Endothelial cell of umbilical vein (primary cell): ENCODE measurements around the gene FAM200C. TPM values are rescaled to one million over a fixed set of nuclear protein-coding genes. Genes with fewer than 3 reads are reported as not detected.

Experiments
- BruUV-seq: library from RNA; stranded (reverse); fragments of 400-500 nt; replicated peaks from 2 replicates; lab custom pipeline; 2021; lab: Mats Ljungman, UMichigan
- CTCF ChIA-PET: fragments of 300-600, 350-600 bp; sonication (Branson Sonifier 250); formaldehyde crosslinking; loops from one replicate; lab custom pipeline; 2021; ENCODE audit warnings: antibody characterized with exemption, inconsistent platforms; lab: Charles Lee
- POLR2A ChIA-PET: fragments of 300-600, 350-600 bp; sonication (Branson Sonifier 250); formaldehyde crosslinking; loops from one replicate; lab custom pipeline; 2021; ENCODE audit warnings: antibody characterized with exemption, inconsistent platforms; lab: Charles Lee
- DNase-seq: peaks from one replicate; pipeline ENCODE4 v3.0.0-alpha.2; 2011; ENCODE audit warnings: low read depth, low spot score
- FAIRE-seq: peaks from 2 replicates; lab custom pipeline; 2011; peaks lifted over from hg19 to GRCh38; lab: Jason Lieb, UNC
- H2AFZ ChIP-seq: 2 replicates; pipeline ENCODE4 v1.6.0; 2012; ENCODE audit warnings: low read depth, low read length, control low read depth, inconsistent platforms
- H3K27ac ChIP-seq: 2 replicates; pipeline ENCODE4 v1.5.1; 2011; ENCODE audit warnings: low read depth, mild to moderate bottlenecking, control low read depth, low read length, moderate library complexity; ENCODE audit not compliant: insufficient read depth
- H3K27me3 ChIP-seq, 2 experiments: 2 replicates each; pipeline versions ENCODE4 v1.6.0 to v1.6.1; 2011; ENCODE audit warnings: low read length in 2 of 2, mixed read lengths in 1 of 2; ENCODE audit not compliant: control insufficient read depth in 2 of 2, insufficient read depth in 2 of 2
- H3K36me3 ChIP-seq, 2 experiments: 2 replicates in 1 of 2; 3 replicates in 1 of 2; pipeline ENCODE4 v1.5.1; 2011; ENCODE audit warnings: low read length in 2 of 2, mild to moderate bottlenecking in 1 of 2, moderate library complexity in 1 of 2; ENCODE audit not compliant: control insufficient read depth in 2 of 2, insufficient read depth in 2 of 2; ENCODE audit errors: extremely low read depth in 1 of 2
- H3K4me1 ChIP-seq: 3 replicates; pipeline ENCODE4 v1.5.1; 2011; ENCODE audit warnings: mild to moderate bottlenecking, low read length; ENCODE audit not compliant: control insufficient read depth, insufficient read depth; ENCODE audit errors: extremely low read depth
- H3K4me2 ChIP-seq: 2 replicates; pipeline ENCODE4 v1.6.1; 2011; ENCODE audit warnings: low read length, control low read depth, mixed read lengths; ENCODE audit not compliant: insufficient read depth
- H3K4me3 ChIP-seq, 3 experiments: fragments of 200-600 bp in 1 of 3; sonication (generic), shearing (Covaris generic) in 1 of 3; replicated peaks in 1 of 3; 2 replicates each; pipeline ENCODE4 v1.5.1; 2011 to 2016; ENCODE audit warnings: control low read depth in 3 of 3, low read length in 3 of 3, mild to moderate bottlenecking in 2 of 3, inconsistent platforms in 1 of 3, low read depth in 1 of 3, moderate library complexity in 1 of 3; ENCODE audit not compliant: insufficient read depth in 1 of 3
- H3K79me2 ChIP-seq: 2 replicates; pipeline ENCODE4 v1.6.0; 2012; ENCODE audit warnings: low read length, inconsistent platforms; ENCODE audit not compliant: control insufficient read depth, insufficient read depth
- H3K9ac ChIP-seq: replicated peaks from 2 replicates; pipeline ENCODE3; 2011; ENCODE audit warnings: low read length, control low read depth; ENCODE audit not compliant: insufficient read depth; ENCODE audit errors: extremely low read depth
- H3K9me1 ChIP-seq: replicated peaks from 3 replicates; pipeline ENCODE4 v1.6.0; 2011; ENCODE audit warnings: mild to moderate bottlenecking, low read length; ENCODE audit not compliant: control insufficient read depth, insufficient read depth; ENCODE audit errors: extremely low read depth
- H3K9me3 ChIP-seq: replicated peaks from 2 replicates; pipeline ENCODE4 v1.5.1; 2012; ENCODE audit warnings: low read length, inconsistent platforms; ENCODE audit not compliant: control insufficient read depth, insufficient read depth
- H4K20me1 ChIP-seq: replicated peaks from 2 replicates; pipeline ENCODE3; 2011; ENCODE audit warnings: mild to moderate bottlenecking, low read length; ENCODE audit not compliant: control insufficient read depth, insufficient read depth; ENCODE audit errors: extremely low read depth
- EZH2 ChIP-seq: IDR thresholded peaks from 2 replicates; pipeline ENCODE4 v1.6.1; 2012; ENCODE audit warnings: borderline replicate concordance, low read depth, mild to moderate bottlenecking, moderate library complexity, low read length, inconsistent platforms; ENCODE audit not compliant: severe bottlenecking
- FOS ChIP-seq: IDR thresholded peaks from 2 replicates; pipeline ENCODE4 v1.6.1; 2011; ENCODE audit warnings: mild to moderate bottlenecking, low read length, moderate library complexity, borderline replicate concordance; ENCODE audit not compliant: insufficient read depth
- GATA2 ChIP-seq: IDR thresholded peaks from 2 replicates; pipeline ENCODE4 v1.7.0; 2011; ENCODE audit warnings: low read depth, mild to moderate bottlenecking, moderate library complexity, mixed read lengths, low read length; ENCODE audit not compliant: insufficient read length, insufficient read depth
- JUN ChIP-seq: IDR thresholded peaks from 2 replicates; pipeline ENCODE4 v1.6.1; 2011; ENCODE audit warnings: borderline replicate concordance, low read depth; ENCODE audit not compliant: insufficient read length, insufficient read depth
- MYC ChIP-seq: IDR thresholded peaks from one replicate; pipeline ENCODE4 v1.6.1; 2011; ENCODE audit warnings: mild to moderate bottlenecking, low read depth, low read length
- POLR2A ChIP-seq: IDR thresholded peaks from 2 replicates; pipeline ENCODE4 v1.6.1; 2012; ENCODE audit warnings: low read depth, mild to moderate bottlenecking, control low read depth, low read length
- POLR2AphosphoS5 ChIP-seq: IDR thresholded peaks from 2 replicates; pipeline ENCODE4 v1.6.1; 2012; ENCODE audit warnings: low read depth, mild to moderate bottlenecking, control low read depth, low read length, moderate library complexity; ENCODE audit not compliant: insufficient read depth
- dilution Hi-C: fragments of 300-500 bp; cut with MboI; formaldehyde crosslinking; loops from one replicate; pipeline ENCODE4 v1.15.0; 2019; ENCODE audit warnings: low sequenced_read_pairs; ENCODE audit not compliant: extremely low pct_ligation_motif_present
- intact Hi-C: fragments of 100-400 bp; cut with micrococcal nuclease; formaldehyde crosslinking; loops from one replicate; pipeline ENCODE4 v1.10.0; 2022
- polyA plus RNA-seq, 4 experiments: library from polyadenylated mRNA; depleted of rRNA in 3 of 4; stranded (reverse) in 3 of 4; unstranded in 1 of 4; fragments of >200 nt; gene quantifications; 2 replicates each; pipeline versions ENCODE4 v1.2.1 to v1.2.3, GENCODE V29; 2011 to 2012; ENCODE audit warnings: missing spikeins in 1 of 4
- total RNA-seq: library from RNA; stranded (reverse); gene quantifications from 2 replicates; pipeline ENCODE4 v1.2.3, GENCODE V29; 2021
- TF ChIP-seq, protein P1 (sequence below): IDR thresholded peaks from 2 replicates; pipeline ENCODE4 v1.6.1; 2011; ENCODE audit not compliant: insufficient read depth, insufficient read length
- TF ChIP-seq, protein P2 (sequence below), 2 donors: IDR thresholded peaks; 1 replicate in 1 of 2; 2 replicates in 1 of 2; pipeline ENCODE4 v1.5.1; 2011; ENCODE audit warnings: low read length in 2 of 2, mild to moderate bottlenecking in 2 of 2, moderate library complexity in 2 of 2, control low read depth in 1 of 2, inconsistent platforms in 1 of 2, low read depth in 1 of 2; ENCODE audit not compliant: insufficient read depth in 1 of 2; ENCODE audit errors: extremely low read depth in 1 of 2

Gene FAM200C
- total and polyA plus RNA-seq, 2 donors (not counting 3 experiments of a cell fraction or from before 2014, with no cell fraction given) = 0.76 to 2.7 TPM

DNA sequence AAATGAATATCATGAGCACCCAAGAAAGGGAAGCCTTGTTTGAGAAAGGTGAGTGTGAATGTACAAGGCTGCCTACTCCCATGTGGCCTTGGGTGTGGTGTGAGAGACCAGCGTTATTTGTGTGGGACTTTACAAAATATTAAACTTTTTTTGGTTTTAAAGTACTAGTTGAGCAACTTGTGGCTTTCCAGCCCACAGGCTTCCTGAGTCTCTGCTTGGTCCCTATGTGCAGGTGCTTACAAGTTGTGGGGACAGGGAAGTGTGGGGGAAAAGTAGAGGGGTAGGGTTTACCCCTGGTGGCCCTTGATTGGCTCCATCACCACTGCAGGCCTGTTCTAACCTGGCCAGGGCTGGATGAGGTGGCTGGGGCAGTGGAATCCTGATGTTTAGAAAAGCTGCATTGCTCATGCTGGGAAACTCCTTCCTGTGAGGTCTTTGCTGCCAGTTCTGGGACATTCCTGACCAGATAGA, 41.5 kb upstream of the FAM200C start:
- DNase-seq (no peak), FAIRE-seq (no peak)
- TF ChIP-seq FOS (no peak), POLR2A (no peak), GATA2 (no peak), MYC (no peak), EZH2 (no peak), JUN (no peak), POLR2AphosphoS5 (no peak)
- TF ChIP-seq, protein P1, sequence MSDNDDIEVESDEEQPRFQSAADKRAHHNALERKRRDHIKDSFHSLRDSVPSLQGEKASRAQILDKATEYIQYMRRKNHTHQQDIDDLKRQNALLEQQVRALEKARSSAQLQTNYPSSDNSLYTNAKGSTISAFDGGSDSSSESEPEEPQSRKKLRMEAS = no peak
- TF ChIP-seq, protein P2, sequence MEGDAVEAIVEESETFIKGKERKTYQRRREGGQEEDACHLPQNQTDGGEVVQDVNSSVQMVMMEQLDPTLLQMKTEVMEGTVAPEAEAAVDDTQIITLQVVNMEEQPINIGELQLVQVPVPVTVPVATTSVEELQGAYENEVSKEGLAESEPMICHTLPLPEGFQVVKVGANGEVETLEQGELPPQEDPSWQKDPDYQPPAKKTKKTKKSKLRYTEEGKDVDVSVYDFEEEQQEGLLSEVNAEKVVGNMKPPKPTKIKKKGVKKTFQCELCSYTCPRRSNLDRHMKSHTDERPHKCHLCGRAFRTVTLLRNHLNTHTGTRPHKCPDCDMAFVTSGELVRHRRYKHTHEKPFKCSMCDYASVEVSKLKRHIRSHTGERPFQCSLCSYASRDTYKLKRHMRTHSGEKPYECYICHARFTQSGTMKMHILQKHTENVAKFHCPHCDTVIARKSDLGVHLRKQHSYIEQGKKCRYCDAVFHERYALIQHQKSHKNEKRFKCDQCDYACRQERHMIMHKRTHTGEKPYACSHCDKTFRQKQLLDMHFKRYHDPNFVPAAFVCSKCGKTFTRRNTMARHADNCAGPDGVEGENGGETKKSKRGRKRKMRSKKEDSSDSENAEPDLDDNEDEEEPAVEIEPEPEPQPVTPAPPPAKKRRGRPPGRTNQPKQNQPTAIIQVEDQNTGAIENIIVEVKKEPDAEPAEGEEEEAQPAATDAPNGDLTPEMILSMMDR (IDR thresholded peaks at IDR 0.05; ENCODE audit: extremely low read depth in 1 of 2, insufficient read depth in 1 of 2, low read depth in 1 of 2, low read length in 2 of 2) = no peak
- no peaks in the 10 kb centered on the region for H3K9me1 ChIP-seq
- H3K4me3 ChIP-seq = no peak overlapping the region
- H2AFZ ChIP-seq = no peak overlapping the region
- no peaks in the 10 kb centered on the region for H3K79me2 ChIP-seq
- dilution Hi-C loops = no loop called here
- no peak overlapping the region for H3K27ac ChIP-seq
- POLR2A ChIA-PET = no interaction called here
- no peak overlapping the region for H3K4me2 ChIP-seq
- H3K9ac ChIP-seq = no peak overlapping the region
- CTCF ChIA-PET = interaction anchor here (1.0 to 3.7 kb wide), 3 partner anchors 19 to 36 kb away, joined by 3 to 113 read pairs (median 46); no protein-coding TSS in a partner anchor
- intact Hi-C loops = no loop called here
- no peaks in the 10 kb centered on the region for H3K36me3 ChIP-seq
- H3K9me3 ChIP-seq = no peaks in the 10 kb centered on the region
- H3K4me1 ChIP-seq = peaks cover 10% of the 10 kb centered on the region
- BruUV-seq = no TSS peak
- peaks cover 0 to 6% of the 10 kb centered on the region in 2 experiments for H3K27me3 ChIP-seq
- no peaks in the 10 kb centered on the region for H4K20me1 ChIP-seq
